NCI-H345 treated with DMSO at 0.1 percent for 48 hours (cell line): ENCODE results near the gene ABR.

ENCODE experiments used
- DNase-seq: peaks from one replicate; lab custom pipeline; 2025; ENCODE audit not compliant: unreplicated experiment; lab: John Stamatoyannopoulos, UW

The ABR gene

GRCh38 chr17:1011138-1011537 lies 168.6 kb downstream of the ABR start:
- no peak for DNase-seq

- DNase-seq = no peak
Observed at GRCh38 chr17:1010586-1010985, 169.2 kb downstream of the ABR start.

- no peak for DNase-seq
Observed at GRCh38 chr17:1010086-1010450, 169.7 kb downstream of the ABR start.

DNA sequence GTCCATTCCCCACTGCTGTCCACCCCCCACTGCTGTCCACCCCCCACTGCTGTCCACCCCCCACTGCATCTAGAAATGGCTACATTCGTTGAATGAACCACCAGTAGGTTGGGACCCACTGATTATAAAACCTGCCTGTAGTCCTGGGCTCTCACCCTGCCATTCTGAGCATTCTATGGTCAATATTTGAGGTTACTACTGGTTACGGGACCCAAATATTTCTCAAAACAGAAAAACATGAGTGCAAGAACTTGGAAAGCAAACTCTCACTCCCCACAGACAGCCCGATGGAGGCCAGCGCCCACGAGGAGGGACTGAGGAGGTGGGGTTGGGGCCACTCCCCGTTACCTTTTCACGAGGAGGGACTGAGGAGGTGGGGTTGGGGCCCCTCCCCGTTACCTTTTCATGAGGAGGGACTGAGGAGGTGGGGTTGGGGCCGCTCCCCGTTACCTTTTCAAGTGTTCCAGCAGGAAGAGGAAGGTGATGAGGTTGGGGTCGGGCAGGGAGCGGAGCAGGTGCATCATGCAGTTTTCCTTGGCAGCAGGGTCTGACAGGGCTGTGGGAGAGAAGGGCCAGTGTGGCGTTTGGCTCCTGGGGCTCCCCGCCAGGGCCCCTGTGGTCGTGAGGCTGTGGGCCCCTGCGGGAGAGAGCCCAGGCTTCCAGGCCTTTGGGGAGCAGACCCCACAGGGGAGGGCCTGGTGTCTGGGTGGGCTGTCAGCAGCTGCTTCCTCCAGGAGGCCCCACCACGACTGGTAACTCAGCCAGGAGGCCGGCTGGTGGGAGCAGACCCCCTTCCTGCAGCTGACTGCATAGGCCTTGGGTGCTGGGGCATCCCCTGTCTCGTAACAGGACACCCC lies 170.3 kb downstream of the ABR start:
- DNase-seq = no peak

DNA sequence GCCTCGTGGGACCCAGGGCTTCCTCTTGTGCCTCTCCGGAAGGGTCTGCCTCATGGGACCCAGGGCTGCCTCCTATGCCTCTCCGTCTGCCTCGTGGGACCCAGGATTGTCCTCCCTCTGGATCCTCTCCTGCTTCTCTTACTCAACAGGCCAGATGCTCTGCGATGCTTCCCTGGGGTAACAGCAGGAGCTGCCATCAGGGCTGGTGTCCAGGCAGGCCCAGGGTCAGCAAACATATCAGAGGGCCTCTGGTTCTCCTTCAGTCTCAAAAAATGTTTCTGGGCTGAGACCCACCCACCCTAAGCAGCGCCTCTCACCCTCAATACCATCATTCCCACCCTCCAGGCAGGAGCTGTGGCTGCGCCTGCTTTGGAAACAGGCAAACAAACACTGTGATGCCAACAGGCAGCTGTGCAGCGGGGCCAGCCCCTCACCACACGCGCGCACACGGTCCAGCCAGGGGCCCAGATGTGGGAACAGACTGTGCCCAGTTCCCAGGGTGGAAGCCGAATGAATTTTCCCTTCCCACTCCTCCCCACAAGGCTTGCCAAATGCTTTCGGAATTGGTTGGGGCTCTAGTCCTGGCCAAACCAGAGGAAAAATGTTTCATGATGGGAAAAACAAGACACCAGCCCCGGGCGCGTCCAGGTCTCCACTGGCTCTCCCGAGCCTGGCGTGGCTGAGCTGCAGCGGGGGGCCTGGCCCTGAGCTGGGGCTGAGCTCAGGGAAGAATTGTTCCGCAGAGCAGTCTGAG lies 171.6 kb downstream of the ABR start:
- DNase-seq = no peak

DNA sequence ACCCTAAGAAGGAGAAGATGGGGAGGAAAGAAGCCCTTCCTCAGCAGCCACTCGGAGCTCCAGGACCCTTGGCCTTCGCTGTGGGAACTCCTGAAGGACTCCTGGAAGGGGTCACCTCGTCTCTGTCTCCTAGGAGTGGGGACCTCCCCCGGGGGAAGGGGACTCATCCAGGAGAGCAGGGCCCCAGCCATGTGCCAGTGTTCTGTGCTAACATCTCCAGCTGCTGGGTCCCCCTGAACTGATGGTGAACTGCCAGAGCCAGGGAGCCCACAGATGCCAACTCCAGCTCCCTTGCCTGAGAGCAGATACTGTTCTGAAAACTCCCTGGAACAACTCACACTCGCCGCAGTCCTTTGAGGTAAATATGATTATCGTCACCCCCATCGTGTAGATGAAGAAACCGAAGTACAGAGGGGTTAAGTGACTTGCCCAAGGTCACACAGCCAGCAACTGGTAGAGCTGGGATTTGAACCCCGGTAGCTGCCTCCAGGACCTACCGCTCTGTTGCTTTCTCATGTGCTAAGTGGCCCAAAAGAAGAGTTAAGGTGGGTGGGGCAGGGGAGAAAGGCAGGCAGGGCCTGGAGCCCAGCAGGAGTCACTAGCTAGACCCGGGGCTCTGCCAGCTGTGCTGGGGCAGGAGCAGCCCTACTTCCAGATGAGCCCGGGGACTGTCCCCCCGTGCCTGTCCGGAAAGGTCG lies 172.3 kb downstream of the ABR start:
- DNase-seq = no peak

GRCh38 chr17:1006054-1006453 lies 173.7 kb downstream of the ABR start:
- no peak for DNase-seq

DNA sequence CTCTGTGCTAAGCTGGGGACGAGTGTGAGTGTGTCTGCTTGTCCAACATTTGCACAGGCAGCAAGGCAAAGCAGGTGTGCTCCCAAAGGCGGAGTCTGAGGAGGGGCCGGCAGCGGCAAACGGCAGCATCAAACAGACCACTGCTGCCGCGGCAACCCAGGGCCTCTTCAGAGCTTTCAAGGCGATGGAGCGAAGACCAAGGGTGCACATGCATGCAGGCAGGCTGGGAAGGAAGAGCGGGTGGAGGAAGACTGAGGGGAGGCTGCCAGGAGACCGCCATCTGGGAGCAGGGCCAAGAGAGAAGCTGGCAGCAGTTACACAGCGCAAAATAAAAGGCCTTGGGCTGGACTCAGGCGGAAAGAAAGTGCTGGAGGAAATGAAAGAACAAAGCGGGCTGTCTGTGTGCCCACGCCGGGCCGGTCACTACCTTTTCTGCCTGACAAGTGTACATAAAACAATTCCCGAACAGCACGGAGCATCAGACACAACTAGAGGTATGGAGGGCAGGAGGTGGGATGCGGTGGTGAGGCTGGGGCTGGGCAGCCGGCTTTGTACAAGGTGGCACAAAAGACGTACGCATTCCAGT lies 174.3 kb downstream of the ABR start:
- no peak for DNase-seq

- DNase-seq = no peak
Observed at GRCh38 chr17:1004769-1005295, 174.9 kb downstream of the ABR start.

- no peak for DNase-seq
Observed at GRCh38 chr17:1003972-1004768, 175.6 kb downstream of the ABR start.

- DNase-seq = no peak
Observed at GRCh38 chr17:1003633-1003971, 176.2 kb downstream of the ABR start.

- no peak for DNase-seq
Observed at GRCh38 chr17:1002771-1003555, 176.8 kb downstream of the ABR start.

- no peak for DNase-seq
Observed at GRCh38 chr17:1002412-1002753, 177.4 kb downstream of the ABR start.

GRCh38 chr17:1001640-1002411 lies 178.0 kb downstream of the ABR start:
- DNase-seq = no peak

GRCh38 chr17:1000597-1001461 lies 179.0 kb downstream of the ABR start:
- DNase-seq = no peak

- DNase-seq = no peak
Observed at GRCh38 chr17:998111-998510, 181.7 kb downstream of the ABR start.

DNA sequence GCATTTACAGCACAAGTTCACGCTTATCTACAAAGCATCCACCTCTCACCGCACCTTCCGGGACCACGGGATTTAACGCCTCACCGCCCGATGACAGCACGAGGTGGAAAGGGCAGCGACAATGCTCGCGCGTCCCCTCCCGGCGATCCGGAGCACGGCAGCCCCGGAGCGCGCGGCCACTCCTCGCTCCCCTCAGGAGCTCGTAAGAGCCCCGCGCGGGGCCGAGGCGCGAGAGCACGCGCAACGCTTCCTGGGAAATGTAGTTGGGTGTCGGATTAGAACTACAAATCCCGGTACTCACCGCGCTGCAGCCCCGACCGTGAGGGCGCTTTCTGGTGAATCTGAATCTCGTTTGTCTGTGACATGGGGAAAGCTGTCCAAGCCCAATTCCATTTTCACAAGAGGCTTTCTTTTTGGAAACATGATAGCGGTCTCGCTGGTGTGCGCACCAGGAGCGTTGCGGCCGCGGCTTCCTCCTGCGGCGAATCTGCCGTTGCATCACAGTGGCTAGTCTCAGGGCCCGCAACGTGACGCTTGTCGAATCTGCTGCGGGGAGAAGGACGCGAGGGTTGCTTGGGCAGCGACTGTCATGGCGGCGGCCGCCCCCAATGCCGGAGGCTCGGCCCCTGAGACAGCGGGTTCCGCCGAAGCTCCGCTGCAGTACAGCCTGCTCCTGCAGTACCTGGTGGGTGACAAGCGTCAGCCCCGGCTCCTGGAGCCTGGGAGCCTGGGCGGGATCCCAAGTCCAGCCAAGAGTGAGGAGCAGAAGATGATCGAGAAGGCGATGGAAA lies 183.0 kb downstream of the ABR start, which contains the start of gene TIMM22:
TSS of gene TIMM22 (plus strand) at position 576 of the 791 bp plus-strand sequence. CDS start at position 590, 14 bp downstream.
- DNase-seq = peak; percentile 75
